Neuronal stem cell (in vitro differentiated cells): ENCODE measurements around the gene POMP.

Source experiments
- DNase-seq: peaks from one replicate; pipeline ENCODE4 v3.0.0-alpha.2; 2013; ENCODE audit warnings: low spot score
- H2AFZ ChIP-seq: one replicate; pipeline ENCODE4 v1.6.1; 2013; ENCODE audit warnings: mild to moderate bottlenecking, low read length, inconsistent platforms
- H2AK5ac ChIP-seq: 2 replicates; pipeline ENCODE4 v1.6.1; 2013; ENCODE audit warnings: low read depth, mild to moderate bottlenecking, inconsistent platforms, low read length, moderate library complexity, mixed read lengths
- H2BK120ac ChIP-seq: 2 replicates; pipeline ENCODE4 v1.6.1; 2013; ENCODE audit warnings: low read depth, mild to moderate bottlenecking, inconsistent platforms, low read length, moderate library complexity, mixed read lengths
- H2BK12ac ChIP-seq: one replicate; pipeline ENCODE4 v1.6.1; 2013; ENCODE audit warnings: low read length, inconsistent platforms
- H2BK15ac ChIP-seq: 2 replicates; pipeline ENCODE4 v1.6.1; 2013; ENCODE audit warnings: mild to moderate bottlenecking, low read length, inconsistent platforms, mixed read lengths
- H2BK5ac ChIP-seq: one replicate; pipeline ENCODE4 v1.6.1; 2013; ENCODE audit warnings: inconsistent platforms, mild to moderate bottlenecking, low read length, moderate library complexity
- H3K14ac ChIP-seq: one replicate; pipeline ENCODE4 v1.6.1; 2013; ENCODE audit warnings: low read length, inconsistent platforms
- H3K18ac ChIP-seq: 2 replicates; pipeline ENCODE4 v1.6.1; 2013; ENCODE audit warnings: low read length, inconsistent platforms
- H3K23ac ChIP-seq: 2 replicates; pipeline ENCODE4 v1.6.1; 2013; ENCODE audit warnings: low read depth, mild to moderate bottlenecking, mixed read lengths, low read length, inconsistent platforms; ENCODE audit not compliant: poor library complexity
- H3K27ac ChIP-seq: replicated peaks from 3 replicates; pipeline ENCODE4 v1.5.1; 2013; ENCODE audit warnings: low read length, inconsistent platforms
- H3K27me3 ChIP-seq, 3 experiments: 2 replicates each; pipeline ENCODE4 v1.6.1; 2013; ENCODE audit warnings: low read length in 3 of 3, mild to moderate bottlenecking in 2 of 3, inconsistent platforms in 1 of 3, low read depth in 1 of 3, mixed read lengths in 1 of 3, moderate library complexity in 1 of 3; ENCODE audit not compliant: control insufficient read depth in 3 of 3, insufficient read depth in 3 of 3
- H3K36me3 ChIP-seq, 2 donors: replicated peaks in 1 of 2; 2 replicates each; pipeline ENCODE4 v1.6.1; 2013; ENCODE audit warnings: low read length in 2 of 2; ENCODE audit not compliant: control insufficient read depth in 2 of 2, insufficient read depth in 2 of 2
- H3K4ac ChIP-seq: 2 replicates; pipeline ENCODE4 v1.6.1; 2013; ENCODE audit warnings: inconsistent platforms, mild to moderate bottlenecking, low read length, moderate library complexity
- H3K4me1 ChIP-seq, 2 donors: 1 replicate in 1 of 2; 2 replicates in 1 of 2; pipeline ENCODE4 v1.6.1; 2013; ENCODE audit warnings: low read length in 2 of 2, low read depth in 1 of 2; ENCODE audit not compliant: control insufficient read depth in 2 of 2, insufficient read depth in 1 of 2
- H3K4me2 ChIP-seq: one replicate; pipeline ENCODE4 v1.6.1; 2013; ENCODE audit warnings: mild to moderate bottlenecking, low read length, inconsistent platforms; ENCODE audit not compliant: insufficient read depth, poor library complexity, severe bottlenecking
- H3K4me3 ChIP-seq, 2 donors: 2 replicates each; pipeline ENCODE4 v1.5.1; 2013; ENCODE audit warnings: low read length in 2 of 2, mild to moderate bottlenecking in 2 of 2, inconsistent platforms in 1 of 2, moderate library complexity in 1 of 2
- H3K79me1 ChIP-seq: one replicate; pipeline ENCODE4 v1.6.1; 2013; ENCODE audit warnings: low read depth, mild to moderate bottlenecking, inconsistent platforms, low read length, moderate library complexity
- H3K9ac ChIP-seq: one replicate; pipeline ENCODE4 v1.6.1; 2013; ENCODE audit warnings: mild to moderate bottlenecking, low read depth, low read length, inconsistent platforms; ENCODE audit not compliant: poor library complexity
- H3K9me3 ChIP-seq, 2 donors: replicated peaks in 1 of 2; 2 replicates each; pipeline versions ENCODE3 to v1.6.1; 2013; ENCODE audit warnings: low read length in 2 of 2, mild to moderate bottlenecking in 2 of 2, inconsistent platforms in 1 of 2, low read depth in 1 of 2, mixed read lengths in 1 of 2, moderate library complexity in 1 of 2; ENCODE audit not compliant: control insufficient read depth in 2 of 2, insufficient read depth in 1 of 2
- H4K8ac ChIP-seq: one replicate; pipeline ENCODE4 v1.6.1; 2013; ENCODE audit warnings: low read depth, mild to moderate bottlenecking, inconsistent platforms, low read length, moderate library complexity
- H4K91ac ChIP-seq: one replicate; pipeline ENCODE4 v1.6.1; 2013; ENCODE audit warnings: low read length, low read depth, mild to moderate bottlenecking, inconsistent platforms; ENCODE audit not compliant: poor library complexity
- WGBS, 2 donors: extraction: QIAGEN DNeasy Blood & Tissue Kit; methylation state at CpG; one replicate each; pipeline ENCODE4 v1.1.7; 2013; ENCODE audit warnings: missing lambda C conversion rate in 2 of 2, mixed read lengths in 1 of 2; ENCODE audit not compliant: insufficient read length in 2 of 2, insufficient replicate concordance in 1 of 2; ENCODE audit errors: extremely low coverage in 2 of 2; 5-methylcytosine and 5-hydroxymethylcytosine counted together

POMP gene

GRCh38 chr13:28657784-28658538 lies 969 bp upstream of the POMP start:
- Histone ChIP-seq H2AK5ac (no peak overlapping the region), H4K91ac (no peak overlapping the region), H3K36me3 (peaks cover 5 to 35% of the 10 kb centered on the region in 2 donors), H3K23ac (no peak overlapping the region), H3K79me1 (peaks cover 9% of the 10 kb centered on the region), H3K9me3 (peaks cover 0 to 3% of the 10 kb centered on the region in 2 donors), H3K4ac (no peak overlapping the region), H3K14ac (no peak overlapping the region), H2BK15ac (no peak overlapping the region), H3K27me3 (no peaks in the 10 kb centered on the region), H3K9ac (peak overlapping the region; percentile 65), H3K4me1 (peaks cover 2 to 4% of the 10 kb centered on the region in 2 donors), H2AFZ (peak overlapping the region; percentile 95), H2BK120ac (no peak overlapping the region), H3K27ac (no peak overlapping the region), H3K4me3 (peak overlapping the region; percentile 79 to 100), H3K4me2 (peak overlapping the region; percentile 73), H2BK12ac (no peak overlapping the region), H3K18ac (no peak overlapping the region), H4K8ac (no peak overlapping the region), H2BK5ac (no peak overlapping the region)
- WGBS, 2 donors, result no CpG with 5 or more reads among the region's 12 CpGs
- no peak for DNase-seq

- Histone ChIP-seq H3K79me1 (peaks cover 9% of the 10 kb centered on the region), H2BK120ac (no peak overlapping the region), H2AK5ac (no peak overlapping the region), H3K36me3 (peaks cover 5 to 35% of the 10 kb centered on the region in 2 donors), H2AFZ (peak overlapping the region; percentile 95), H3K9me3 (peaks cover 0 to 3% of the 10 kb centered on the region in 2 donors), H3K4ac (no peak overlapping the region), H3K14ac (no peak overlapping the region), H4K91ac (no peak overlapping the region), H3K4me3 (peak overlapping the region; percentile 79 to 100), H3K18ac (no peak overlapping the region), H4K8ac (no peak overlapping the region), H3K4me2 (peak overlapping the region; percentile 73), H3K27me3 (no peaks in the 10 kb centered on the region), H2BK15ac (no peak overlapping the region), H2BK12ac (no peak overlapping the region), H2BK5ac (no peak overlapping the region), H3K4me1 (peaks cover 2 to 4% of the 10 kb centered on the region in 2 donors), H3K23ac (no peak overlapping the region), H3K9ac (peak overlapping the region; percentile 65), H3K27ac (no peak overlapping the region)
- WGBS, 2 donors, result no CpG with 5 or more reads among the region's 8 CpGs
- no peak for DNase-seq
These were observed 463 bp upstream of the POMP start for GRCh38 chr13:28658539-28658795.

GRCh38 chr13:28659621-28659970 lies 666 bp downstream of the POMP start:
- peak overlapping the region; percentile 95 for H2AFZ ChIP-seq
- no peak overlapping the region for H2BK5ac ChIP-seq
- no peaks in the 10 kb centered on the region for H3K27me3 ChIP-seq
- no peak overlapping the region for H4K91ac ChIP-seq
- no peak overlapping the region for H3K14ac ChIP-seq
- H2BK120ac ChIP-seq, result no peak overlapping the region
- H3K9me3 ChIP-seq, result peaks cover 0 to 3% of the 10 kb centered on the region in 2 donors
- no peak for DNase-seq
- no peak overlapping the region for H3K27ac ChIP-seq
- peak overlapping the region; percentile 71 for H3K4me2 ChIP-seq
- no peak overlapping the region for H2BK12ac ChIP-seq
- peaks cover 2 to 4% of the 10 kb centered on the region in 2 donors for H3K4me1 ChIP-seq
- no peak overlapping the region for H3K23ac ChIP-seq
- WGBS, 2 donors, result no CpG with 5 or more reads among the region's 4 CpGs
- H3K4ac ChIP-seq, result no peak overlapping the region
- H2BK15ac ChIP-seq, result no peak overlapping the region
- peaks cover 5 to 44% of the 10 kb centered on the region in 2 donors for H3K36me3 ChIP-seq
- H4K8ac ChIP-seq, result no peak overlapping the region
- peaks cover 9% of the 10 kb centered on the region for H3K79me1 ChIP-seq
- peak overlapping the region; percentile 97 for H3K9ac ChIP-seq
- no peak overlapping the region for H2AK5ac ChIP-seq
- peak overlapping the region; percentile 79 to 100 for H3K4me3 ChIP-seq
- no peak overlapping the region for H3K18ac ChIP-seq

- Histone ChIP-seq H3K23ac (no peak overlapping the region), H3K79me1 (no peaks in the 10 kb centered on the region), H3K27me3 (no peaks in the 10 kb centered on the region), H3K4me3 (no peak overlapping the region), H3K18ac (no peak overlapping the region), H2AK5ac (no peak overlapping the region), H2AFZ (no peak overlapping the region), H3K14ac (no peak overlapping the region), H2BK5ac (no peak overlapping the region), H2BK120ac (no peak overlapping the region), H3K4ac (no peak overlapping the region), H2BK12ac (no peak overlapping the region), H3K4me1 (no peaks in the 10 kb centered on the region), H3K9ac (no peak overlapping the region), H3K9me3 (no peaks in the 10 kb centered on the region), H4K8ac (no peak overlapping the region), H3K27ac (no peak overlapping the region), H3K4me2 (no peak overlapping the region), H2BK15ac (no peak overlapping the region), H3K36me3 (peaks cover 25 to 98% of the 10 kb centered on the region in 2 donors), H4K91ac (no peak overlapping the region)
- WGBS, 2 donors, result no CpG with 5 or more reads among the region's 9 CpGs
- DNase-seq, result no peak
These were observed 8.1 kb downstream of the POMP start for GRCh38 chr13:28666897-28667488.
